Left kidney (tissue), 8 donors: ENCODE measurements around the gene OR51S1. TPM values are rescaled to one million over a fixed set of nuclear protein-coding genes. Genes with fewer than 3 reads are reported as not detected.
"Not testable (repeated sequence)": the region's sequence is repeated elsewhere in the genome, so short reads cannot be mapped to it uniquely, and the experiment has no call there.

Source experiments
- DNase-seq: peaks from one replicate; pipeline ENCODE4 v3.0.0-alpha.2; 2013
- long read RNA-seq, 8 donors: transcript quantifications; one replicate each; lab custom pipeline, GENCODE V29; 2026
- polyA plus RNA-seq: library from polyadenylated mRNA; unstranded; fragments of 120-200 nt; gene quantifications from one replicate; pipeline ENCODE4 v1.2.1, GENCODE V29; 2013; ENCODE audit not compliant: insufficient read length

OR51S1 gene, protein sequence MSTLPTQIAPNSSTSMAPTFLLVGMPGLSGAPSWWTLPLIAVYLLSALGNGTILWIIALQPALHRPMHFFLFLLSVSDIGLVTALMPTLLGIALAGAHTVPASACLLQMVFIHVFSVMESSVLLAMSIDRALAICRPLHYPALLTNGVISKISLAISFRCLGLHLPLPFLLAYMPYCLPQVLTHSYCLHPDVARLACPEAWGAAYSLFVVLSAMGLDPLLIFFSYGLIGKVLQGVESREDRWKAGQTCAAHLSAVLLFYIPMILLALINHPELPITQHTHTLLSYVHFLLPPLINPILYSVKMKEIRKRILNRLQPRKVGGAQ
- not detected for polyA plus RNA-seq
- long read RNA-seq, donor 1 = 0 reads
- long read RNA-seq, donor 2 = 0 reads
- long read RNA-seq, donor 3 = 0 reads
- long read RNA-seq, donor 4 = 0 reads
- long read RNA-seq, donor 5 = 0 reads
- long read RNA-seq, donor 6 = 0 reads
- long read RNA-seq, donor 7 = 0 reads
- long read RNA-seq, donor 8 = 0 reads

DNA sequence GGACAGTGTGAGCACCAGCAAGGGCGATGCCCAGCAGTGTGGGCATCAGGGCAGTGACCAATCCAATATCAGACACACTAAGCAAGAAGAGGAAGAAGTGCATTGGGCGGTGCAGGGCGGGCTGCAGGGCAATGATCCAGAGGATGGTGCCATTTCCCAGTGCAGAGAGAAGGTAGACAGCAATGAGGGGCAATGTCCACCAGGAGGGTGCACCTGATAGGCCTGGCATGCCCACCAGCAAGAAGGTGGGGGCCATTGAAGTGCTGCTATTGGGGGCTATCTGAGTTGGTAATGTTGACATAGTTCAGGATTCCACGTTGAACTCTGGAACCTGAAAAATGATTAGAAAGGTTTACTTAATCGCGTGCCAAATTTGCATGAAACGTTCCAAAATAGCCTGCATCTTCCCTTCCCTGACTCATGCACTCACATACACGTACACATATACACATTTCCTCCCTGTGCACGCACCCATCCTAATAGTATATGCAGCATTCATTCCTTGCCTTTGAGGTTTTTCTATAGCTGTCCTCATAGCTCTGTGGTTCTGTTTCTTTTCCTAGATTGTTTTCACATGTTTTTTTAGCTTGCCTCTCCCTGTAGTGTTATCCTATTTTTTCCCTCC, at the start of gene OR51S1:
TSS of gene OR51S1 (minus strand) at position 301 of the 625 bp plus-strand sequence. CDS start at position 301, 0 bp downstream.
- no peak for DNase-seq

DNA sequence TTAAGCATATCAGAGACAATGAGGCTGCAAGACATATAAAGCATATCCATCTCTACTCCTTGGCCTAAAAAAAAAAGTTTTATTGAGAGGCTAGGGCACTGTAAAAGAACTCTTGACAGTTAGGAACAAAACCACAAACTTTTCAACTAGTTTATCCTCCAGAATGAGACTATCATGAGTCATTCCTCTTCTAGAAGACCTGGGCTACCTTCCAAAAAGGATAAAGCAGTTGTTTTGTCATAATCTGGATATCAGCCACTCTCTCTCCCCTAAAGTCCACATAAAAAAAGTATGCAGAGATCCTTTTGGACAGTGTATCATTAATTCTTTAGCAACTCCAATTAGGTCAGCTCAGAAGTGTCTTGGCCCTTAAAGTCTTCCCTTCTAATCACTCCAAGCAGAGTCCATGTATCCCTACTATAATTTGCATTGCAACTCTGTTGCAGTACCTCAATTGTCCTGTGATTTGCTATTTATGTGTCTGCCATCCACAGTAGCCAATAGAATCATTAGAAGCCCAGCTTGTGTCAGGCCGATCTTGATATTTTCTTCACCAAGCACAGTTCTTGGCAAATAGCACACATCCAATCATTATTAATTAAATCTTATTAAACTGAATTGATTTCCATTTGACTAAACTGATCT, 43.1 kb upstream of the OR51S1 start:
- no peak for DNase-seq

DNA sequence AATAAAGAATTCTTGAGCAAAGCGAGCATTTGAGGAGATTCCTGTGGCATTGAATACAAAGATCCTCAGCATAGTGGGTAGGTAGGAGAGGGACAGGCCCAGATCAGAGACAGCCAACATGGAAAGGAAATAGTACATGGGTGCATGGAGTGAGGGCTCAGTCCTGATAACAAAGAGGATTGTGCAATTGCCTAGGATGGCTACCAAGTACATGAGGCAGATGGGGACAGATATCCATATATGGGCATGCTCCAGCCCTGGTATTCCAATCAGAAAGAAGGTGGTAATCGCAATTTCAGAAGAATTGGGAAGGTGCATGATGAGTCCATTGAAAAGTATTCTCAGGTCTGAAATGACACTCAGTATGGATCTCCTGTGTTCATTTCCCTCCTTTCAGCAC, 41.3 kb upstream of the OR51S1 start:
- DNase-seq = no peak

DNA sequence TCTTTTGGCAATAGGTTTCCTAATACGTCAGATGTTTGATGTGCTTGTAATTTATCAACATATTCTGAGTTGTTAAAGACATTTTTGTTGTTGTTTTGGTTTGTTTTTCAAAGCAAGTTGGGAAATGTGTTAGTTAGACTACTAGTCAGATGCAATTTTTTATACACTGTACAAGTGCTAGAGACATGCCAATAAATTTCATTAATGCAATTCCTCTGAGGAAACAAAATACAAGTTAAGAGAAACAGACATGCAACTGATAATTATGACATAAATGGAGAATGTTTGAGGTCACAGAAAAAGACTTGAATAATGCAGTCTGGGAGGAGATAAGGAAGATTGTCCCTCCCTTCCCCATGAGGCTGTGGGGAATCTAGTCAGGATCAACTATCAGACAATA, 38.6 kb upstream of the OR51S1 start:
- DNase-seq = no peak

GRCh38 chr11:4886186-4886585, 37.2 kb upstream of the OR51S1 start:
- DNase-seq = no peak

GRCh38 chr11:4884361-4884760, 35.4 kb upstream of the OR51S1 start:
- DNase-seq = no peak

DNA sequence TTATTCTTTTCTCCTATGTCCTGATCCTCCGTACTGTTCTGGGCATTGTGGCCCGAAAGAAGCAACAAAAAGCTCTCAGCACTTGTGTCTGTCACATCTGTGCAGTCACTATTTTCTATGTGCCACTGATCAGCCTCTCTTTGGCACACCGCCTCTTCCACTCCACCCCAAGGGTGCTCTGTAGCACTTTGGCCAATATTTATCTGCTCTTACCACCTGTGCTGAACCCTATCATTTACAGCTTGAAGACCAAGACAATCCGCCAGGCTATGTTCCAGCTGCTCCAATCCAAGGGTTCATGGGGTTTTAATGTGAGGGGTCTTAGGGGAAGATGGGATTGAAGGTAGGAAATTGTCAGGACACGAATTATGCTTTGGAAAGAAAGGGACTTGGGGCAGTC, 33.5 kb upstream of the OR51S1 start:
- no peak for DNase-seq

DNA sequence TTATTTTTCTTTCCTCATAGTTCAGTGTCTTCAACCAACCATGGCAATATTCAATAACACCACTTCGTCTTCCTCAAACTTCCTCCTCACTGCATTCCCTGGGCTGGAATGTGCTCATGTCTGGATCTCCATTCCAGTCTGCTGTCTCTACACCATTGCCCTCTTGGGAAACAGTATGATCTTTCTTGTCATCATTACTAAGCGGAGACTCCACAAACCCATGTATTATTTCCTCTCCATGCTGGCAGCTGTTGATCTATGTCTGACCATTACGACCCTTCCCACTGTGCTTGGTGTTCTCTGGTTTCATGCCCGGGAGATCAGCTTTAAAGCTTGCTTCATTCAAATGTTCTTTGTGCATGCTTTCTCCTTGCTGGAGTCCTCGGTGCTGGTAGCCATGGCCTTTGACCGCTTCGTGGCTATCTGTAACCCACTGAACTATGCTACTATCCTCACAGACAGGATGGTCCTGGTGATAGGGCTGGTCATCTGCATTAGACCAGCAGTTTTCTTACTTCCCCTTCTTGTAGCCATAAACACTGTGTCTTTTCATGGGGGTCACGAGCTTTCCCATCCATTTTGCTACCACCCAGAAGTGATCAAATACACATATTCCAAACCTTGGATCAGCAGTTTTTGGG, 33.0 kb upstream of the OR51S1 start, which contains the start of gene OR51T1:
TSS of gene OR51T1 (plus strand) at position 41 of the 641 bp plus-strand sequence. CDS start at position 41, 0 bp downstream.
- DNase-seq = peak; percentile 12

DNA sequence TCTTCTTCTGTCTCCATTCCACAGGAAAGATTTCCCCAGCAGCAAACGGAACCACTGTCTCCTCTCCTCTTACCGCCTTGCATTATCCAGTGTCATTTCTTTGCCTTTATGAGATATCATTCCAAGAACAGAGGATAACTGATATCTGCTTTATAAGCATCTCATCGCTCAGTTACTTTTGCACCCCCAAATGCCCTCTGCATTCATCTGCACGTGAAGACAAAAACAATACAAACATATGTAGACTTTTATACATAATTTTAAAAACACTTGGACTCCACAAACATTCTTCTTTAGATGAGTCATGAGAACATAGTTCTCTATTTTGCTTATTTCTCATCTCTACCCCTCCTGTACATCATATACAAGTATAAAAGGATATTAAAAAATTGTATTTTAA, 32.2 kb upstream of the OR51S1 start:
- DNase-seq = no peak

DNA sequence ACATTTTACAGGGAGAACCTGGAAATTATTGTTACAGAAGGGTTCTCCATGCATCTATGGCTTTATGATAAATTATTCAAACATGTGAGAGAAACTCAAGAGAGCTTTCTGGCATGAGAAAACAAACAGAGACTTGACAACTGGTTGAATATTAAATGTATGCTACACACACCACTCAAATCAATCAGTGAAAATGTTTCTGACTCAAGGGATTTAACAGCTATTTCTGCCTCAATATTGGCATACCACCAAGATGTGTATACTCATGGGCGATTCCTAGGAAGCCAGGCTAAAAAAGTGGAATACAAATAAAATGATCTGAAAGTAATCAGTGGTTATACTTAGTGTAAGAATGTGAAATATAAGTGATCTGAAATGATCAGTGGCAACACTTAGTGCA, 16.8 kb upstream of the OR51S1 start:
- DNase-seq = no peak

DNA sequence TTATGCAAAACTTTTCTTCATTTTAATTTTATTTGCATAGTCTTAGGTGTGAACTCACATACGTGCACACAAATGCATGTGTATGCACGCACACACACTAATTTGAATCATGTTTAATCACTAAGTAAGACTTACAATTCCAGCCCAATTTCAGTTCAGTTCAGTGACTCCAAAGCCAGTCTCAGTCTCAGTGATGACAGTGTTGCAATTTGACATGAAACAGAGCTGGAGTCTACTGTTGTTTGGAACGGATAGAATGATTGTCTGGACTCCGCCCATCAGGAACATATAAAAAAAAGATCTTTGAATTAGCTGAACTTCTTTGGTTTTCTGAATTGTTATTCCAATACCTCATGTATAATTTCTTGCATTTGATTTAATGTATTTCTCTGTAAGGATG, 14.9 kb upstream of the OR51S1 start:
- DNase-seq = no peak

GRCh38 chr11:4862447-4863236, 13.6 kb upstream of the OR51S1 start:
- no peak for DNase-seq

DNA sequence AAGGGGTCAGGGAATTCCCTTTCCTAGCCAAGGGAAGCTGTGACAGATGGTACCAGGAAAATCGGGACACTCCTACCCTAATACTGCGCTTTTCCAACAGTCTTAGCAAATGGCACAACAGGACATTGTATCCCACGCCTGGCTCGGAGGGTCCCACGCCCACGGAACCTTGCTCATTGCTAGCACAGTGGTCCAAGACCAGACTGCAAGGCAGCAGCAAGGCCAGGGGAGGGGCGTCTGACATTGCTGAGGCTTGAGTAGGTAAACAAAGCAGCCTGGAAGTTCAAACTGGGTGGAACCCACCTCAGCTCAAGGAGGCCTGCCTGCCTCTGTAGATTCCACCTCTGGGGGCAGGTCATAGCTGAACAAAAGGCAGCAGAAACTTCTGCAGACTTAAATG, 5.3 kb upstream of the OR51S1 start:
- DNase-seq = not testable (repeated sequence)

GRCh38 chr11:4851033-4851432, 2.0 kb upstream of the OR51S1 start:
- no peak for DNase-seq

GRCh38 chr11:4839851-4840549, 9.0 kb downstream of the OR51S1 start:
- no peak for DNase-seq

GRCh38 chr11:4830909-4831308, 18.1 kb downstream of the OR51S1 start:
- no peak for DNase-seq

GRCh38 chr11:4830346-4830745, 18.7 kb downstream of the OR51S1 start:
- DNase-seq = peak; percentile 40

DNA sequence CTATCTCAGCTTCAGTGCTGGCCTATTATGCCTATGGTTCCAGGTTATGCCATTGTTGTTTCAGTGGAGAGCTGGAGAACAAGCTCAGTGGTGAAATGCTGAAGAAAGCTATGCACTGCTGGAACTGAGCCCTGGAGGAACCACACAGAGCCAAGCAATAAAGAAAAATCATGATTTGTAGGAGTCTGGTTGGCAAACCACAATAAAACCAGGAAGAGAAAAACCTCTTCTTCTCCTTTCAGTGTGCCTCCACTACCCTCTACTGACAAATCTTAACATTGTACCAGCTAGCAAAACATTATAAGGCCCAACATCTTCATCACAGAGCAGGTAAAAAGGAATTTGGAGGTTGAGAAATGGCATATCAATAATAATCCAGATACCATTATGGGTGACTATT, 22.6 kb downstream of the OR51S1 start:
- DNase-seq = peak; percentile 26

DNA sequence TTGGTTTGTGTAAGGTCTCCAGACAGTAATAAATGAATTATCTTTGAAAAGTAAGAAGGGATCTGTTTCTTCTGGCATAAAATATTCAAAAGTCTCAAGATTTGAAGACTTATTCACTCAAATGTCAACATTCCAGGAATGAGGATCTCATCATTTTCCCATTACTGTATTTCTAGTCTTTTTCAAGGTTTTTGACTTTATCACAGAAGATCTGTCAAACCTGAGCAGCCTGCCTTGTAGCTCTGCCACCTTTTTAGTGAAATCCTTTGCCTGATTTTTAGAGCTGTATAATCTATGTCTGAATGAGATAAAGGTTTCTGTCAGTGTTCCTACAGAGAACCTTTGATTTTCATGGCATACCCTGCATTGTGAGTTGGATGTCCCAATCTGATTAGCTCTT, 23.9 kb downstream of the OR51S1 start:
- DNase-seq = no peak

GRCh38 chr11:4821021-4821420, 28.0 kb downstream of the OR51S1 start, which contains the start of gene OR51F2:
TSS of gene OR51F2 (plus strand) at chr11:4821321. CDS start at chr11:4821422, 101 bp downstream.
- no peak for DNase-seq

DNA sequence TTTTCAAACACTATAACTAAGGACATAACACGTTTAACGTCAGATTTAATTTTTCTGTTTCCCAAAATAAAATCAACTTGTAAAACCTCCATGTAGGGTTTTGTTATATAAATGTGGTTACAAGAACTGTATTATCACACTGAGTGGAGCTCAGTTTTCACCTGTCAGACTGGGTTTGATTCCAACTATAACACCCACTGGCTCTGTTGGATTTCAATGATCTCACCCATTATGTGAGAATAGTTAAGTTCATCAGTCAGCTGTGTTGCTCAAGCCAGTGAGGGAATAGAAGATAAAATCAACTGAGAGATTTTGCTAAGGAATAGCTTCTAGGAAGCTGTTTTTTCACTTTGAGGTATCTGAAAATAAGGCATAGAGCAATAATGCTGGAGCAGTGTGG, 39.8 kb downstream of the OR51S1 start:
- DNase-seq = no peak
